Measurements from ENCODE around the gene EHD3. TPM values are rescaled to one million over a fixed set of nuclear protein-coding genes. Genes with fewer than 3 reads are reported as not detected.

EHD3 gene
- total RNA-seq: 10 to 100 TPM; 35.8 to 61.6 TPM

DNA sequence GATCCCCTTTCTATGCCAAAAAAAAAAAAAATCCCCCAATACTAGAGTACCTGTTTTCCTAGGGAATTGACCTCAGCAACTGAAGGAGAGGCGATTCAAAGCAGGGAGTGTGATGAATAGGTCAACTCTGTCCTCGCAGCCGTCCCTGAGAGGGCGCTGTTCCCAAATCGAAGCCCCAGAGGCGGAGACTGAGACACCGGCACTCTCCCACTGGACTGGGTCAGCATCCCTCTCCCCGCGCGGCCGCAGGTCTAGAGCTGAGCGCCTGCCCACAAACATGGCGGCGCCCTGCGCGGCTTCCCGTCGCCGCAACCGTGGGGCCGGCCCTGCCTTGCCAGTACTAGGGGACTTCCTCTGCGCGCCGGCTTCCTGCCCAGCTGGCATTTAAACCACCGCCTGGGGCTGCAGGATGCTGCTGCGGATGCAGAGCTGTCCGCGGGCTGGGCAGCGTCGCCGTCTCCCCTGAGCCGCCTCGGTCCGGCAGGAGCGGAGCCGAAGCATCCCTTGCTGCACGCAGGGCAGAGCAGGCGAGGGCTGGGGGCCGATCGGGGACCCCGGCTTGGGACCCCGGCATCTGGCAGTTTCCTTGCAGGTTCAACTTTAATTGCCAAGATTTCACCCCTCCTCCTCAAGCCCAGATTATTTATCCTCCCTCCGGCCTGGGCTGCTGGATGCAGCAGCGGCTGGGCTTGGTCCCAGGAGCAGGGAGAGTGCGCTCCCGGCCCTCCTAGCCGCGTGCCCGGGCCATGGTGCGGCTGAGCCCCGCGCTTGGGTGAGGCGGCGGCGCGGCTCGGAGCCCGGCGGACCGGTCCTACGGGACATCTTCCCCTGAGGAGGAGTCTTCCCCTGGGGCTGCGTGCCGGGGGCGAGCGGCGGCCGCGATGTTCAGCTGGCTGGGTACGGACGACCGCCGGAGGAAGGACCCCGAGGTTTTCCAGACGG is at the start of gene EHD3:
Gene EHD3 (plus strand): TSS at position 412 of the 942 bp plus-strand sequence. CDS start 470 bp downstream, at position 882.
- peak within 1 kb of the TSS; percentile 76 to 83 for H3K27ac ChIP-seq
- peaks cover 22 to 49% of the 10 kb centered on the region in 2 donors for H3K4me1 ChIP-seq (ENCODE audit: control insufficient read depth in 1 of 2, low read depth in 2 of 2)
- peak; percentile 57 for ATAC-seq (ENCODE audit: insufficient number of reproducible peaks, low FRiP score, low read depth)
- no peaks in the 10 kb centered on the region for H3K36me3 ChIP-seq
- H3K9me3 ChIP-seq: no peaks in the 10 kb centered on the region
- H3K4me3 ChIP-seq: peak within 1 kb of the TSS; percentile 87
- peak; percentile 72 for DNase-seq (ENCODE audit: low spot score)
- no peaks in the 10 kb centered on the region for H3K27me3 ChIP-seq (replicated peaks; ENCODE audit: insufficient read depth)
- TF ChIP-seq, protein P1, sequence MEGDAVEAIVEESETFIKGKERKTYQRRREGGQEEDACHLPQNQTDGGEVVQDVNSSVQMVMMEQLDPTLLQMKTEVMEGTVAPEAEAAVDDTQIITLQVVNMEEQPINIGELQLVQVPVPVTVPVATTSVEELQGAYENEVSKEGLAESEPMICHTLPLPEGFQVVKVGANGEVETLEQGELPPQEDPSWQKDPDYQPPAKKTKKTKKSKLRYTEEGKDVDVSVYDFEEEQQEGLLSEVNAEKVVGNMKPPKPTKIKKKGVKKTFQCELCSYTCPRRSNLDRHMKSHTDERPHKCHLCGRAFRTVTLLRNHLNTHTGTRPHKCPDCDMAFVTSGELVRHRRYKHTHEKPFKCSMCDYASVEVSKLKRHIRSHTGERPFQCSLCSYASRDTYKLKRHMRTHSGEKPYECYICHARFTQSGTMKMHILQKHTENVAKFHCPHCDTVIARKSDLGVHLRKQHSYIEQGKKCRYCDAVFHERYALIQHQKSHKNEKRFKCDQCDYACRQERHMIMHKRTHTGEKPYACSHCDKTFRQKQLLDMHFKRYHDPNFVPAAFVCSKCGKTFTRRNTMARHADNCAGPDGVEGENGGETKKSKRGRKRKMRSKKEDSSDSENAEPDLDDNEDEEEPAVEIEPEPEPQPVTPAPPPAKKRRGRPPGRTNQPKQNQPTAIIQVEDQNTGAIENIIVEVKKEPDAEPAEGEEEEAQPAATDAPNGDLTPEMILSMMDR (IDR thresholded peaks at IDR 0.05): peak; percentile 65

DNA sequence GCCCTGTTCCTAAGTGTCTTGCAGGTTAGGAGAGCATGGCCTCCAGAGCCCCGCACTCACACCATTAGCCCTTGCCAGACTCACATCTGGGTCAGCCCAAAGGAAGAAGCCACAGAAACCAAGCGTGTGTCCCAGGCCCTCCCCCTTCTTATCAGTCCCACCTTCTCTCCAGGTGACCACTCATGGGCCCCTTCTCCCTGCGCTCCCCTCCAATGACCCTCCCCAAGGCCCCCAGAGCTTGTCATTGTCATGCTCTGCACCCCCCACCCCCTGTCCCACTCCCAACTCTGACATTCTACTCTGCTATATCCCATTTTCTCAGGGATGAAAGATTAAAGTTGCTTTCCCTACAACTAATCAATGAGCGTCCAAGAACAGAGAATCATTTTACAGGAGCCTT is 46.8 kb upstream of the EHD3 start:
- Histone ChIP-seq H3K36me3 (no peaks in the 10 kb centered on the region), H3K9me3 (no peaks in the 10 kb centered on the region), H3K27me3 (replicated peaks; ENCODE audit: insufficient read depth) (no peaks in the 10 kb centered on the region), H3K4me3 (no peak overlapping the region), H3K4me1 (ENCODE audit: control insufficient read depth in 1 of 2, low read depth in 2 of 2) (no peaks in the 10 kb centered on the region), H3K27ac (no peak overlapping the region)
- TF ChIP-seq, protein P1 (IDR thresholded peaks at IDR 0.05): no peak
- no peak for DNase-seq (ENCODE audit: low spot score)
- no peak for ATAC-seq (ENCODE audit: insufficient number of reproducible peaks, low FRiP score, low read depth)

DNA sequence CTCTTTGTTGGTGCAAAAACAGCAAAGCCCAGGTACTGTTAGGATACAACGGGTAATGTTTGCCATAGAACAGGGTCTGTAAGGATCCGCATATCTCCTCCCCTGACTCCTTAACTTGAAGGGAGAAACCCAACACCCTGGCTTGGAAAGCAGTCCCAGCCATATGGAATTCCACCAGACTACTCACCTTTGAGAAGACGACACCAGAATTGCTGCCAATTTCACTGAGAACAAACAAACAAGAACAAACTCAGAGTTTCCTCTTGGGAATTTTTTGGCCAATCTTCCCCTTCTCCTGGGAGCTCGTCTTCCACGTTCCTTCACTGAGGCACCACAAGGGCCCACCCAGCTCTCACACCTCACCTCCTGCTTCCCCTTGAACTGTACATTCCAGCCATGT is 45.8 kb upstream of the EHD3 start:
- Histone ChIP-seq H3K27ac (no peak overlapping the region), H3K4me1 (ENCODE audit: control insufficient read depth in 1 of 2, low read depth in 2 of 2) (no peaks in the 10 kb centered on the region), H3K27me3 (replicated peaks; ENCODE audit: insufficient read depth) (no peaks in the 10 kb centered on the region), H3K4me3 (no peak overlapping the region), H3K9me3 (no peaks in the 10 kb centered on the region), H3K36me3 (no peaks in the 10 kb centered on the region)
- TF ChIP-seq, protein P1 (IDR thresholded peaks at IDR 0.05): no peak
- ATAC-seq (ENCODE audit: insufficient number of reproducible peaks, low FRiP score, low read depth) (no peak), DNase-seq (ENCODE audit: low spot score) (no peak)

DNA sequence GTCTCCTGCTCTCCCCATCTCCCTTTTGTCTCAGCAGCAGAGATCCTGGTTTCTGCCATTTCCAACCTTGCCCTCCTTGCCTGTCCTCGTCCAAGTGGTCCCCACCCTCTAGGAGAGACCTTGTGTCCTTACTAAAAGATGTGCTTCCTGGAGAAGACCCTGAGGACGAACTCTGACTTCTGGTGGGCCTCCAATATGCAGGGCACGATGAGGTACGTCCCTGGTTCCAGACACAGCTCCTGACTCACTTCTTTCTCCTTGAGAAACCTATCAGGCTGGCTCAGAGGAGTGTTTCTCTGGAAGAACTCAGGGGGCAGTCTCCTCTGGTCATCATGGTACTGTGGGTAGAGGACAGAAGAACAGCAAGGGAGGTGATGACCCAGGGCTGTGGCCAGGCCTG is 44.8 kb upstream of the EHD3 start:
- TF ChIP-seq, protein P1 (IDR thresholded peaks at IDR 0.05): no peak
- no peak for DNase-seq (ENCODE audit: low spot score)

DNA sequence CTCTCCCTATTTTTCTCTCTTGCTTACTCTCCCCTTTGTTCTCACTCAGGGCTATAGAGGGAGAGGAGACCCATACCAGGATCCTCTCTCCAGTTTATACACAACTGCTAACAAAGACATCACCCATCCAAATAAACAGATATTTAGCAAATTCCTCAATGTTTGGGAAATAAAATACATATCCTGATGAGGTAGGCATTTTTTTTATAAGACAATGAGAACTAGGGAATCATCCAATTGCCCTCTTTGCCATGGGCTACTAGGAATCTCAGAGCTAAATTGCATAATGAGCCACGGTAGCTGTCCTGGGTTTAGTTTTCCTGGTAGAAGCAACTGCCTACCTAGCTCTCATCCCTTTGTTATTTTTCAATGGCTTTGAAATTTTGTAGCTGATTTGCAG is 43.8 kb upstream of the EHD3 start:
- Histone ChIP-seq H3K27me3 (replicated peaks; ENCODE audit: insufficient read depth) (no peaks in the 10 kb centered on the region), H3K36me3 (no peaks in the 10 kb centered on the region), H3K27ac (no peak overlapping the region), H3K4me3 (no peak overlapping the region), H3K9me3 (no peaks in the 10 kb centered on the region), H3K4me1 (ENCODE audit: control insufficient read depth in 1 of 2, low read depth in 2 of 2) (no peaks in the 10 kb centered on the region)
- DNase-seq (ENCODE audit: low spot score) (no peak), ATAC-seq (ENCODE audit: insufficient number of reproducible peaks, low FRiP score, low read depth) (no peak)
- TF ChIP-seq, protein P1 (IDR thresholded peaks at IDR 0.05): no peak

More for the DNA sequence above, 44.8 kb upstream of the EHD3 start:
- no peak for ATAC-seq (ENCODE audit: insufficient number of reproducible peaks, low FRiP score, low read depth)
- H3K27ac ChIP-seq: no peak overlapping the region
- H3K4me1 ChIP-seq (ENCODE audit: control insufficient read depth in 1 of 2, low read depth in 2 of 2): no peaks in the 10 kb centered on the region
- no peaks in the 10 kb centered on the region for H3K27me3 ChIP-seq (replicated peaks; ENCODE audit: insufficient read depth)
- no peaks in the 10 kb centered on the region for H3K36me3 ChIP-seq
- H3K4me3 ChIP-seq: no peak overlapping the region
- H3K9me3 ChIP-seq: no peaks in the 10 kb centered on the region
